IMR-90 (cell line): ENCODE measurements around the gene DIP2C.

Experiments used
- POLR2A ChIP-seq: IDR thresholded peaks from 2 replicates; pipeline ENCODE4 v1.6.1; 2012; ENCODE audit warnings: mild to moderate bottlenecking, low read depth, low read length
- RAD21 ChIP-seq: IDR thresholded peaks from 2 replicates; pipeline ENCODE4 v1.6.1; 2012; ENCODE audit warnings: low read length, improper control_type of control experiment
- RCOR1 ChIP-seq: IDR thresholded peaks from 2 replicates; pipeline ENCODE4 v1.6.1; 2012; ENCODE audit warnings: mild to moderate bottlenecking, low read length, improper control_type of control experiment; ENCODE audit not compliant: insufficient replicate concordance
- TF ChIP-seq, protein P1 (sequence below): conservative IDR thresholded peaks from 2 replicates; pipeline ENCODE4 v1.5.1; 2012; ENCODE audit warnings: mild to moderate bottlenecking, low read depth, low read length, improper control_type of control experiment

DNA sequence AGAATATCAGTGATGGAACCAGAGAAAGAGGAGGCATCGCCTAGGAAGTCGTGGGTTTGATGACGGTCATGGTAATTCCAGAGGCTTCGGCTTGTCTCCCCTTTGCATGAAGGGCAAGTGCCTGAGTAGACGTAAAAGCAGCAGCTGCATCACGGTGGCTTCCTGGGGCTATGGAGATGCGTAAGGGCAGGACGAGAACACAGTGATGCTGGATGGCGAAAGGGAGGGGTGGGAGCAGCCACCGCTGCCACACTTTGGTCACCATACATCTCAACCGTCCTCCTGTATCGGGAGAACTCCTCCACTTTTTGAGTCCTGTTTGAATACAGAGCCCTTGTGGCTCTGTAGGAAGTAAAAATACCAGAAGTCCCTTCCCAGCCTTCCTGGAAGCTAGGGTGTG is 371.5 kb downstream of the DIP2C start:
- TF ChIP-seq, protein P1, sequence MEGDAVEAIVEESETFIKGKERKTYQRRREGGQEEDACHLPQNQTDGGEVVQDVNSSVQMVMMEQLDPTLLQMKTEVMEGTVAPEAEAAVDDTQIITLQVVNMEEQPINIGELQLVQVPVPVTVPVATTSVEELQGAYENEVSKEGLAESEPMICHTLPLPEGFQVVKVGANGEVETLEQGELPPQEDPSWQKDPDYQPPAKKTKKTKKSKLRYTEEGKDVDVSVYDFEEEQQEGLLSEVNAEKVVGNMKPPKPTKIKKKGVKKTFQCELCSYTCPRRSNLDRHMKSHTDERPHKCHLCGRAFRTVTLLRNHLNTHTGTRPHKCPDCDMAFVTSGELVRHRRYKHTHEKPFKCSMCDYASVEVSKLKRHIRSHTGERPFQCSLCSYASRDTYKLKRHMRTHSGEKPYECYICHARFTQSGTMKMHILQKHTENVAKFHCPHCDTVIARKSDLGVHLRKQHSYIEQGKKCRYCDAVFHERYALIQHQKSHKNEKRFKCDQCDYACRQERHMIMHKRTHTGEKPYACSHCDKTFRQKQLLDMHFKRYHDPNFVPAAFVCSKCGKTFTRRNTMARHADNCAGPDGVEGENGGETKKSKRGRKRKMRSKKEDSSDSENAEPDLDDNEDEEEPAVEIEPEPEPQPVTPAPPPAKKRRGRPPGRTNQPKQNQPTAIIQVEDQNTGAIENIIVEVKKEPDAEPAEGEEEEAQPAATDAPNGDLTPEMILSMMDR: no peak
- TF ChIP-seq RCOR1 (no peak), POLR2A (no peak), RAD21 (no peak)
